Parathyroid adenoma (tissue), 2 donors: ENCODE measurements around the gene PSMD8.
A peak's percentile ranks its signal among the peaks of the same experiment; 100 is the strongest.
"Not testable (repeated sequence)": the region's sequence is repeated elsewhere in the genome, so short reads cannot be mapped to it uniquely, and the experiment has no call there.

Source experiments
- H2AFZ ChIP-seq: fragments of 300-600 bp; sonication (generic); one replicate; pipeline ENCODE4 v1.7.0; 2017; ENCODE audit warnings: antibody characterized with exemption, mild to moderate bottlenecking
- H3K27ac ChIP-seq: fragments of 300-600 bp; sonication (generic); one replicate; pipeline ENCODE4 v1.7.0; 2017
- H3K27me3 ChIP-seq: fragments of 300-600 bp; sonication (generic); one replicate; pipeline ENCODE4 v1.7.0; 2017; ENCODE audit warnings: low read length; ENCODE audit not compliant: control insufficient read depth, insufficient read depth
- H3K36me3 ChIP-seq: fragments of 300-600 bp; sonication (generic); one replicate; pipeline ENCODE4 v1.7.0; 2017; ENCODE audit warnings: low read length; ENCODE audit not compliant: control insufficient read depth, insufficient read depth
- H3K4me1 ChIP-seq: fragments of 300-600 bp; sonication (generic); one replicate; pipeline ENCODE4 v1.7.0; 2017; ENCODE audit warnings: control low read depth
- H3K4me2 ChIP-seq: fragments of 300-600 bp; sonication (generic); one replicate; pipeline ENCODE4 v1.7.0; 2017; ENCODE audit warnings: low read length
- H3K4me3 ChIP-seq: fragments of 300-600 bp; sonication (generic); one replicate; pipeline ENCODE4 v1.7.0; 2017; ENCODE audit warnings: low read depth, low read length
- H3K79me2 ChIP-seq: fragments of 300-600 bp; sonication (generic); one replicate; pipeline ENCODE4 v1.7.0; 2017; ENCODE audit warnings: control low read depth
- H3K9ac ChIP-seq: fragments of 300-600 bp; sonication (generic); one replicate; pipeline ENCODE4 v1.7.0; 2017; ENCODE audit warnings: mild to moderate bottlenecking
- H3K9me3 ChIP-seq: fragments of 300-600 bp; sonication (generic); one replicate; pipeline ENCODE4 v1.7.0; 2017; ENCODE audit warnings: low read length; ENCODE audit not compliant: control insufficient read depth
- TF ChIP-seq, protein P1 (sequence below): fragments of 300-600 bp; sonication (generic); IDR thresholded peaks from one replicate; pipeline ENCODE4 v1.7.0; 2017; ENCODE audit warnings: antibody characterized with exemption, mild to moderate bottlenecking
- donor health status: primary hyperparathyroidism.

The PSMD8 gene

GRCh38 chr19:38335949-38336637 is 38.3 kb upstream of the PSMD8 start:
- Histone ChIP-seq H3K4me2 (peak overlapping the region; percentile 100), H3K36me3 (no peaks in the 10 kb centered on the region), H2AFZ (peak overlapping the region; percentile 90), H3K9me3 (no peaks in the 10 kb centered on the region), H3K9ac (no peak overlapping the region), H3K27me3 (no peaks in the 10 kb centered on the region), H3K4me1 (no peaks in the 10 kb centered on the region), H3K4me3 (peak overlapping the region; percentile 99), H3K27ac (peak overlapping the region; percentile 94), H3K79me2 (no peaks in the 10 kb centered on the region)
- TF ChIP-seq, protein P1, sequence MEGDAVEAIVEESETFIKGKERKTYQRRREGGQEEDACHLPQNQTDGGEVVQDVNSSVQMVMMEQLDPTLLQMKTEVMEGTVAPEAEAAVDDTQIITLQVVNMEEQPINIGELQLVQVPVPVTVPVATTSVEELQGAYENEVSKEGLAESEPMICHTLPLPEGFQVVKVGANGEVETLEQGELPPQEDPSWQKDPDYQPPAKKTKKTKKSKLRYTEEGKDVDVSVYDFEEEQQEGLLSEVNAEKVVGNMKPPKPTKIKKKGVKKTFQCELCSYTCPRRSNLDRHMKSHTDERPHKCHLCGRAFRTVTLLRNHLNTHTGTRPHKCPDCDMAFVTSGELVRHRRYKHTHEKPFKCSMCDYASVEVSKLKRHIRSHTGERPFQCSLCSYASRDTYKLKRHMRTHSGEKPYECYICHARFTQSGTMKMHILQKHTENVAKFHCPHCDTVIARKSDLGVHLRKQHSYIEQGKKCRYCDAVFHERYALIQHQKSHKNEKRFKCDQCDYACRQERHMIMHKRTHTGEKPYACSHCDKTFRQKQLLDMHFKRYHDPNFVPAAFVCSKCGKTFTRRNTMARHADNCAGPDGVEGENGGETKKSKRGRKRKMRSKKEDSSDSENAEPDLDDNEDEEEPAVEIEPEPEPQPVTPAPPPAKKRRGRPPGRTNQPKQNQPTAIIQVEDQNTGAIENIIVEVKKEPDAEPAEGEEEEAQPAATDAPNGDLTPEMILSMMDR: no peak

DNA sequence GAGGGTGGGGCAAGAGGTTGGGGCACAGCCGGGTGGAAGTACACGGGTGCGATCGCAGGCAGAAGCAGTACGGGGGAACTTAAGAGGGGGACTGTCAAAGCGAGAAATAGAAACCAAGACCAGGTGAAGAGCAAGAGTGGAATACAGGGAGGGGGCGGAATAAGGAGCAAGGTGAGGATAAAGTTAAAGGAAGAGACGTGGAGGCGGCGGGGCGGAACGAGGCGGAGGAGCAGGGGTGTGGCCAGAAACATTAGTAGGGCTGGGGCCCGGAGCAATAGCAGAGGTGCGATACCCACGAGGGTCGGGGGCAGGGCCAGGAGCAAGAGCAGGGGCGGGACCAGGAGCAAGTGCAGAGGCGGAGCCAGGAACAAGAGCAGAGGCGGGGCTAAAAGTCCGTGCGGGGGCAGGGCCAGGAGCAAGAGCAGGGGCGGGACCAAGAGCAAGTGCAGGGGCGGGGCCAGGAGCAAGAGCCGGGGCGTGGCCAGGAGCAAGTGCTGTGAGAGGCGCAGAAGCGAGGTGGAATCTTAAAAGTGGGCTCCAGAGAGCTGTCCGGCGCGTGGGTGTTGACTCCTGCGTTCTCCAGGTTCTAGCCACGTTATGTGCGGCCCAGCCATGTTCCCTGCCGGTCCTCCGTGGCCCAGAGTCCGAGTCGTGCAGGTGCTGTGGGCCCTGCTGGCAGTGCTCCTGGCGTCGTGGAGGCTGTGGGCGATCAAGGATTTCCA is 37.6 kb upstream of the PSMD8 start:
- TF ChIP-seq, protein P1: no peak
- H2AFZ ChIP-seq: peak overlapping the region; percentile 90
- H3K4me1 ChIP-seq: no peaks in the 10 kb centered on the region
- no peaks in the 10 kb centered on the region for H3K79me2 ChIP-seq
- peak overlapping the region; percentile 99 for H3K4me3 ChIP-seq
- peak overlapping the region; percentile 94 for H3K27ac ChIP-seq
- H3K4me2 ChIP-seq: peak overlapping the region; percentile 100
- H3K9me3 ChIP-seq: no peaks in the 10 kb centered on the region
- H3K9ac ChIP-seq: no peak overlapping the region
- no peaks in the 10 kb centered on the region for H3K36me3 ChIP-seq
- H3K27me3 ChIP-seq: no peaks in the 10 kb centered on the region

DNA sequence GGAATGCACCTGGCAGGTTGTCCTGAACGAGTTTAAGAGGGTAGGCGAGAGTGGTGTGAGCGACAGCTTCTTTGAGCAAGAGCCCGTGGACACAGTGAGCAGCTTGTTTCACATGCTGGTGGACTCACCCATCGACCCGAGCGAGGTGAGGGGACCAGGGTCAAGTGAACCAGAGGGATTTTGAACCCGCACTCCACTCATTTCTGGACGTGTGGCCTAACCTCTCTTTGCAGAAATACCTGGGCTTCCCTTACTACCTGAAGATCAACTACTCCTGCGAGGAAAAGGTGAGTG is 37.1 kb upstream of the PSMD8 start:
- no peaks in the 10 kb centered on the region for H3K4me1 ChIP-seq
- H3K27me3 ChIP-seq: no peaks in the 10 kb centered on the region
- no peaks in the 10 kb centered on the region for H3K9me3 ChIP-seq
- TF ChIP-seq, protein P1: no peak
- no peaks in the 10 kb centered on the region for H3K79me2 ChIP-seq
- H3K36me3 ChIP-seq: no peaks in the 10 kb centered on the region
- H3K4me3 ChIP-seq: peak overlapping the region; percentile 99
- peak overlapping the region; percentile 100 for H3K4me2 ChIP-seq
- peak overlapping the region; percentile 94 for H3K27ac ChIP-seq
- peak overlapping the region; percentile 90 for H2AFZ ChIP-seq
- H3K9ac ChIP-seq: no peak overlapping the region

- H2AFZ ChIP-seq, H3K9ac ChIP-seq, H3K27ac ChIP-seq, H3K27me3 ChIP-seq, H3K9me3 ChIP-seq, H3K36me3 ChIP-seq, H3K4me2 ChIP-seq, H3K79me2 ChIP-seq, H3K4me3 ChIP-seq, H3K4me1 ChIP-seq: not testable (repeated sequence)
Measured at GRCh38 chr19:38339011-38339410, 35.4 kb upstream of the PSMD8 start.

DNA sequence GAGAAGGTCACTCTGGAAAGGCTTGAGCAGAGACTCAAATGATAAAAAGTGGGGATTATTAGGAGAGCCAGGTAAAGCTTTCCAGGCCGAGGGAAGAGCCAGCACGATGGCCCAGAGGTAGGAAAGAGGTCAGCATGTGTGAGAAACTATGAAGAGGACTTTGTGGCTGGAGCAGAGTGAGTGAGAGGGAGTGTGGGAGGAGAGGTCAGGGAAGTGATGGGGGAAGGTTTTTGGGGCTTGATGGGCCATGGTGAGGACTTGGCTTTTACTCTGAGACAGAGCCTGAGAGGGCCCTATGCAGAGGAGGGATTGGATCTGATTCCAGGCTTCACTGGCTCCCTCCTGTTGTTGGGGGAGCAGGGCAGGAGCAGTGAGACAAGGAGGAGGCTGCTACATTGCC is 33.4 kb upstream of the PSMD8 start:
- Histone ChIP-seq H3K79me2 (no peaks in the 10 kb centered on the region), H3K4me1 (no peaks in the 10 kb centered on the region), H3K9ac (no peak overlapping the region), H2AFZ (no peak overlapping the region), H3K4me2 (no peak overlapping the region), H3K27me3 (no peaks in the 10 kb centered on the region), H3K4me3 (no peak overlapping the region), H3K9me3 (no peaks in the 10 kb centered on the region), H3K27ac (no peak overlapping the region), H3K36me3 (no peaks in the 10 kb centered on the region)
- TF ChIP-seq, protein P1: no peak
